H1 (cell line): Measurements from ENCODE around the gene WDR27. TPM values are rescaled to one million over a fixed set of nuclear protein-coding genes. Genes with fewer than 3 reads are reported as not detected.

Source experiments
- ASH2L ChIP-seq: fragments of 200-600, 300-600 bp; sonication (generic); IDR thresholded peaks from one replicate; pipeline ENCODE4 v1.7.1; 2017; ENCODE audit warnings: low read length
- BACH1 ChIP-seq: IDR thresholded peaks from 2 replicates; pipeline ENCODE4 v1.6.1; 2012; ENCODE audit warnings: low read length, improper control_type of control experiment
- CBX8 ChIP-seq: fragments of 300-800, 300-1000 bp; sonication (generic); IDR thresholded peaks from 2 replicates; pipeline ENCODE4 v1.7.1; 2016; ENCODE audit warnings: low read depth, low read length, borderline replicate concordance
- CREB1 ChIP-seq: IDR thresholded peaks from 2 replicates; pipeline ENCODE4 v1.6.1; 2012; ENCODE audit warnings: inconsistent platforms
- E2F6 ChIP-seq: IDR thresholded peaks from 2 replicates; pipeline ENCODE4 v1.6.1; 2012; ENCODE audit warnings: inconsistent platforms
- EGR1 ChIP-seq: IDR thresholded peaks from 2 replicates; pipeline ENCODE4 v1.6.1; 2011; ENCODE audit warnings: low read depth, low read length, borderline replicate concordance
- GABPA ChIP-seq: IDR thresholded peaks from 2 replicates; pipeline ENCODE4 v1.6.1; 2011; ENCODE audit warnings: mild to moderate bottlenecking, low read length, moderate library complexity, borderline replicate concordance; ENCODE audit not compliant: insufficient read depth
- HDAC2 ChIP-seq, 2 experiments: fragments of 300-600 bp in 1 of 2; sonication (generic) in 1 of 2; IDR thresholded peaks; 2 replicates each; pipeline ENCODE4 v1.6.1; 2011 to 2012; ENCODE audit warnings: low read depth in 2 of 2, low read length in 2 of 2, mild to moderate bottlenecking in 2 of 2, moderate library complexity in 2 of 2, borderline replicate concordance in 1 of 2, inconsistent platforms in 1 of 2
- HDAC6 ChIP-seq: IDR thresholded peaks from one replicate; pipeline ENCODE4 v1.7.1; 2012; ENCODE audit warnings: low read depth, mild to moderate bottlenecking, inconsistent platforms, low read length, moderate library complexity
- PHF8 ChIP-seq: fragments of 200-600 bp; sonication (generic); conservative IDR thresholded peaks from 2 replicates; pipeline ENCODE4 v1.7.1; 2012; ENCODE audit warnings: low read depth, mild to moderate bottlenecking, inconsistent platforms, low read length, moderate library complexity
- POLR2A ChIP-seq, 2 experiments: IDR thresholded peaks; 1 replicate in 1 of 2; 2 replicates in 1 of 2; pipeline ENCODE4 v1.6.1; 2011; ENCODE audit warnings: low read depth in 2 of 2, low read length in 2 of 2, mild to moderate bottlenecking in 2 of 2; ENCODE audit errors: control extremely low read depth in 1 of 2
- RBBP5 ChIP-seq: IDR thresholded peaks from 2 replicates; pipeline ENCODE4 v1.7.1; 2012; ENCODE audit warnings: low read depth, mild to moderate bottlenecking, inconsistent platforms, low read length, moderate library complexity, borderline replicate concordance
- SAP30 ChIP-seq: fragments of 300-600 bp; sonication (generic); IDR thresholded peaks from 2 replicates; pipeline ENCODE4 v1.7.1; 2012; ENCODE audit warnings: low read length, moderate library complexity, mild to moderate bottlenecking, inconsistent platforms; ENCODE audit not compliant: insufficient read depth, insufficient replicate concordance
- SP2 ChIP-seq: IDR thresholded peaks from 2 replicates; pipeline ENCODE4 v1.6.1; 2012; ENCODE audit warnings: mild to moderate bottlenecking, low read length, inconsistent platforms
- SRF ChIP-seq: IDR thresholded peaks from 2 replicates; pipeline ENCODE4 v1.6.1; 2011; ENCODE audit warnings: mild to moderate bottlenecking, low read depth, low read length, moderate library complexity
- TAF1 ChIP-seq: IDR thresholded peaks from 2 replicates; pipeline ENCODE4 v1.6.1; 2011; ENCODE audit warnings: mild to moderate bottlenecking, low read depth, low read length
- TAF7 ChIP-seq: optimal IDR thresholded peaks from 2 replicates; pipeline ENCODE3; 2011; ENCODE audit warnings: low read depth, mild to moderate bottlenecking, inconsistent platforms, low read length, moderate library complexity, borderline replicate concordance
- TBP ChIP-seq: IDR thresholded peaks from 2 replicates; pipeline ENCODE4 v1.6.1; 2011; ENCODE audit warnings: low read depth, low read length, improper control_type of control experiment
- TCF12 ChIP-seq: IDR thresholded peaks from 2 replicates; pipeline ENCODE4 v1.6.1; 2011; ENCODE audit warnings: low read depth, mild to moderate bottlenecking, low read length
- YY1 ChIP-seq: IDR thresholded peaks from 2 replicates; pipeline ENCODE4 v1.6.1; 2011; ENCODE audit warnings: low read depth, mild to moderate bottlenecking, low read length
- polyA plus RNA-seq, 7 experiments: library from polyadenylated mRNA; depleted of rRNA in 3 of 7; stranded (reverse) in 5 of 7; unstranded in 2 of 7; fragments of >200 nt in 5 of 7; fragments of 200-250 nt in 2 of 7; gene quantifications; 1 replicate in 5 of 7; 2 replicates in 1 of 7; 4 replicates in 1 of 7; pipeline versions ENCODE4 v1.2.1 to v1.2.3, GENCODE V29; 2011 to 2013; ENCODE audit warnings: missing spikeins in 2 of 7, mixed read lengths in 2 of 7
- total RNA-seq: library from RNA; stranded (reverse); fragmentation: NEBNext Ultra II Directional; extraction: Animal tissue kit (Norgen Biotek cat#: 25700); gene quantifications from 2 replicates; pipeline ENCODE4 v1.2.1, GENCODE V29; 2021
- TF ChIP-seq, protein P1 (sequence below): IDR thresholded peaks from 2 replicates; pipeline ENCODE4 v1.6.1; 2012; ENCODE audit warnings: low read length, inconsistent platforms

WDR27 gene
- total and polyA plus RNA-seq, 2 of the 8 experiments (the other 6 are each of a cell fraction or from before 2014, with no cell fraction given) = 53.6 to 68.6 TPM

DNA sequence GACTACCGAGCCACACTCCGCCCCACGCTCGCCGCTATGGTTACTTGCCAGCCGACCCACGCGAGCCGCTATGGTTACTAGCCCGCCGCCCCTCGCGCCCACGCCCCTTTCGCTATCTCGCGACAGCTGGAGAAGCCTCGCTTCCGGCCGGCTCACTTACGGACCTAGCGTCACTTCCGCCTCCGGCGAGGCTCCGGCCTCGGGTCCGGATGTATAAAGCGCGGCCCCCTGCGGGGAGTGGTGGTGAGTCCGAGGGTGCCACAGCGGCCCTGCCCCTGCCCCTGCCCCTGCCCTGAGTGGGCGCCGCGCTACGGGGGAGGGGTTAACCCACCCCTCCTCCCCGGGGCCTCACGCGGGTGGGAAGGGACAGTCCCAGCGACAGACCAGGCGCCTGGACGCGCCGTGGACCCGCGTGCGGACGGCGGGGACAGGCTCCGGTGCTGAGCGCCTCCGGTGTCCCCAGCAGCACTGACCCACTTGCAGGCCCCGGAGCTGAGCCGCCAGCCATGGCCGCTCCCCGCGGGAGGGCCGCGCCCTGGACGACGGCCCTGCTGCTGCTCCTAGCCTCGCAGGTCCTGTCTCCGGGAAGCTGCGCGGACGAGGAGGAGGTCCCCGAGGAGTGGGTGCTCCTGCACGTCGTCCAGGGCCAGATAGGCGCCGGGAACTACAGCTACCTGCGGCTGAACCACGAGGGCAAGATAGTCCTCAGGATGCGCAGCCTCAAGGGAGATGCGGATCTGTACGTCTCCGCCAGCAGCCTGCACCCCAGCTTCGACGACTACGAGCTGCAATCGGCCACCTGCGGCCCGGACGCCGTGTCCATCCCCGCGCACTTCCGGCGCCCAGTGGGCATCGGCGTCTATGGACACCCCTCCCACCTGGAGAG lies at the start of gene WDR27, which contains the start of gene C6orf120 (continued):
- TF ChIP-seq, protein P1, sequence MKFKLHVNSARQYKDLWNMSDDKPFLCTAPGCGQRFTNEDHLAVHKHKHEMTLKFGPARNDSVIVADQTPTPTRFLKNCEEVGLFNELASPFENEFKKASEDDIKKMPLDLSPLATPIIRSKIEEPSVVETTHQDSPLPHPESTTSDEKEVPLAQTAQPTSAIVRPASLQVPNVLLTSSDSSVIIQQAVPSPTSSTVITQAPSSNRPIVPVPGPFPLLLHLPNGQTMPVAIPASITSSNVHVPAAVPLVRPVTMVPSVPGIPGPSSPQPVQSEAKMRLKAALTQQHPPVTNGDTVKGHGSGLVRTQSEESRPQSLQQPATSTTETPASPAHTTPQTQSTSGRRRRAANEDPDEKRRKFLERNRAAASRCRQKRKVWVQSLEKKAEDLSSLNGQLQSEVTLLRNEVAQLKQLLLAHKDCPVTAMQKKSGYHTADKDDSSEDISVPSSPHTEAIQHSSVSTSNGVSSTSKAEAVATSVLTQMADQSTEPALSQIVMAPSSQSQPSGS = peak; percentile 18; the same call in 1 of the 2 replicates
- no peak for TF ChIP-seq SAP30
- TF ChIP-seq E2F6 = peak; percentile 62; the same call in 1 of the 2 replicates
- peak; percentile 33 for TF ChIP-seq TAF7
- no peak for TF ChIP-seq CBX8
- TF ChIP-seq TCF12 = no peak
- TF ChIP-seq ASH2L = peak; percentile 68
- TF ChIP-seq SRF = no peak
- TF ChIP-seq HDAC6 = no peak
- TF ChIP-seq PHF8 = peak; percentile 89
- TF ChIP-seq SP2 = no peak
- TF ChIP-seq CREB1 = peak; percentile 80
- TF ChIP-seq TBP = peak; percentile 57
- peak; percentile 86; the same call in 1 of the 2 replicates for TF ChIP-seq RBBP5
- TF ChIP-seq BACH1 = no peak; the same call in 1 of the 2 replicates
- peak in 1 of 2 experiments; percentile 67; a peak in 1 of 4 replicates for TF ChIP-seq HDAC2 (IDR thresholded peaks at IDR 0.05; ENCODE audit: borderline replicate concordance in 1 of 2, low read depth in 2 of 2, low read length in 2 of 2)
- peak; percentile 42; the same call in 1 of the 2 replicates for TF ChIP-seq YY1
- TF ChIP-seq TAF1 = peak; percentile 74; the same call in 1 of the 2 replicates
- peak; percentile 43; the same call in 1 of the 2 replicates for TF ChIP-seq EGR1
- TF ChIP-seq GABPA = peak; percentile 86; the same call in 1 of the 2 replicates
- peak; percentile 32 to 87 for TF ChIP-seq POLR2A (IDR thresholded peaks at IDR 0.05; ENCODE audit: control extremely low read depth in 1 of 2, low read depth in 2 of 2, low read length in 2 of 2)
